ENCODE results near the gene CIBAR2.
A peak's percentile ranks its signal among the peaks of the same experiment; 100 is the strongest.

Gene CIBAR2

GRCh38 chr16:85112364-85112763 lies at the start of gene CIBAR2:
Gene CIBAR2, minus strand, starts transcription at chr16:85112472. Its CDS starts 120 bp downstream, at chr16:85112352.
- no peak within 1 kb of the TSS for H3K27ac ChIP-seq (ENCODE audit: low read length)
- H3K4me3 ChIP-seq (ENCODE audit: low read length) = no peak within 1 kb of the TSS
- H3K36me3 ChIP-seq (ENCODE audit: control insufficient read depth, low read depth, low read length) = no peaks in the 10 kb centered on the region
- H3K9me3 ChIP-seq (ENCODE audit: control insufficient read depth, low read depth, low read length) = no peaks in the 10 kb centered on the region
- no peaks in the 10 kb centered on the region for H3K27me3 ChIP-seq (ENCODE audit: control insufficient read depth, insufficient read depth, low read length)
- H3K4me1 ChIP-seq (ENCODE audit: control insufficient read depth, low read depth, low read length) = no peaks in the 10 kb centered on the region
- H3K9ac ChIP-seq (ENCODE audit: low read length) = no peak within 1 kb of the TSS

- Histone ChIP-seq H3K9ac (ENCODE audit: low read length) (no peak overlapping the region), H3K4me1 (ENCODE audit: control insufficient read depth, low read depth, low read length) (peaks cover 9% of the 10 kb centered on the region), H3K27ac (ENCODE audit: low read length) (no peak overlapping the region), H3K4me3 (ENCODE audit: low read length) (no peak overlapping the region), H3K27me3 (ENCODE audit: control insufficient read depth, insufficient read depth, low read length) (no peaks in the 10 kb centered on the region), H3K36me3 (ENCODE audit: control insufficient read depth, low read depth, low read length) (no peaks in the 10 kb centered on the region), H3K9me3 (ENCODE audit: control insufficient read depth, low read depth, low read length) (no peaks in the 10 kb centered on the region)
Measured at GRCh38 chr16:85159179-85159980, 47.1 kb upstream of the CIBAR2 start.

- Histone ChIP-seq H3K4me1 (ENCODE audit: control insufficient read depth, low read depth, low read length) (peaks cover 9% of the 10 kb centered on the region), H3K9me3 (ENCODE audit: control insufficient read depth, low read depth, low read length) (no peaks in the 10 kb centered on the region), H3K27ac (ENCODE audit: low read length) (no peak overlapping the region), H3K4me3 (ENCODE audit: low read length) (no peak overlapping the region), H3K36me3 (ENCODE audit: control insufficient read depth, low read depth, low read length) (no peaks in the 10 kb centered on the region), H3K9ac (ENCODE audit: low read length) (no peak overlapping the region), H3K27me3 (ENCODE audit: control insufficient read depth, insufficient read depth, low read length) (no peaks in the 10 kb centered on the region)
Measured at GRCh38 chr16:85158743-85159178, 46.5 kb upstream of the CIBAR2 start.

GRCh38 chr16:85157813-85158742 lies 45.8 kb upstream of the CIBAR2 start:
- Histone ChIP-seq H3K27ac (ENCODE audit: low read length) (no peak overlapping the region), H3K27me3 (ENCODE audit: control insufficient read depth, insufficient read depth, low read length) (no peaks in the 10 kb centered on the region), H3K9ac (ENCODE audit: low read length) (no peak overlapping the region), H3K9me3 (ENCODE audit: control insufficient read depth, low read depth, low read length) (no peaks in the 10 kb centered on the region), H3K4me1 (ENCODE audit: control insufficient read depth, low read depth, low read length) (peaks cover 9% of the 10 kb centered on the region), H3K36me3 (ENCODE audit: control insufficient read depth, low read depth, low read length) (no peaks in the 10 kb centered on the region), H3K4me3 (ENCODE audit: low read length) (peak overlapping the region; percentile 9)

- H3K36me3 ChIP-seq (ENCODE audit: control insufficient read depth, low read depth, low read length) = no peaks in the 10 kb centered on the region
- H3K9me3 ChIP-seq (ENCODE audit: control insufficient read depth, low read depth, low read length) = no peaks in the 10 kb centered on the region
- no peaks in the 10 kb centered on the region for H3K27me3 ChIP-seq (ENCODE audit: control insufficient read depth, insufficient read depth, low read length)
- H3K27ac ChIP-seq (ENCODE audit: low read length) = no peak overlapping the region
- H3K4me1 ChIP-seq (ENCODE audit: control insufficient read depth, low read depth, low read length) = peaks cover 9% of the 10 kb centered on the region
- H3K4me3 ChIP-seq (ENCODE audit: low read length) = no peak overlapping the region
- no peak overlapping the region for H3K9ac ChIP-seq (ENCODE audit: low read length)
Measured at GRCh38 chr16:85157372-85157771, 45.1 kb upstream of the CIBAR2 start.

- H3K27ac ChIP-seq (ENCODE audit: low read length) = no peak overlapping the region
- H3K4me3 ChIP-seq (ENCODE audit: low read length) = no peak overlapping the region
- H3K36me3 ChIP-seq (ENCODE audit: control insufficient read depth, low read depth, low read length) = no peaks in the 10 kb centered on the region
- no peaks in the 10 kb centered on the region for H3K9me3 ChIP-seq (ENCODE audit: control insufficient read depth, low read depth, low read length)
- H3K4me1 ChIP-seq (ENCODE audit: control insufficient read depth, low read depth, low read length) = peaks cover 9% of the 10 kb centered on the region
- no peaks in the 10 kb centered on the region for H3K27me3 ChIP-seq (ENCODE audit: control insufficient read depth, insufficient read depth, low read length)
- no peak overlapping the region for H3K9ac ChIP-seq (ENCODE audit: low read length)
Measured at GRCh38 chr16:85156869-85157268, 44.6 kb upstream of the CIBAR2 start.

- Histone ChIP-seq H3K9me3 (ENCODE audit: control insufficient read depth, low read depth, low read length) (no peaks in the 10 kb centered on the region), H3K36me3 (ENCODE audit: control insufficient read depth, low read depth, low read length) (no peaks in the 10 kb centered on the region), H3K4me1 (ENCODE audit: control insufficient read depth, low read depth, low read length) (peaks cover 9% of the 10 kb centered on the region), H3K9ac (ENCODE audit: low read length) (no peak overlapping the region), H3K27ac (ENCODE audit: low read length) (no peak overlapping the region), H3K27me3 (ENCODE audit: control insufficient read depth, insufficient read depth, low read length) (no peaks in the 10 kb centered on the region), H3K4me3 (ENCODE audit: low read length) (no peak overlapping the region)
Measured at GRCh38 chr16:85156440-85156839, 44.2 kb upstream of the CIBAR2 start.

GRCh38 chr16:85153656-85154091 lies 41.4 kb upstream of the CIBAR2 start:
- Histone ChIP-seq H3K27me3 (ENCODE audit: control insufficient read depth, insufficient read depth, low read length) (no peaks in the 10 kb centered on the region), H3K9ac (ENCODE audit: low read length) (no peak overlapping the region), H3K4me1 (ENCODE audit: control insufficient read depth, low read depth, low read length) (peaks cover 6% of the 10 kb centered on the region), H3K36me3 (ENCODE audit: control insufficient read depth, low read depth, low read length) (no peaks in the 10 kb centered on the region), H3K9me3 (ENCODE audit: control insufficient read depth, low read depth, low read length) (no peaks in the 10 kb centered on the region), H3K27ac (ENCODE audit: low read length) (no peak overlapping the region), H3K4me3 (ENCODE audit: low read length) (no peak overlapping the region)

GRCh38 chr16:85153046-85153445 lies 40.8 kb upstream of the CIBAR2 start:
- Histone ChIP-seq H3K4me3 (ENCODE audit: low read length) (no peak overlapping the region), H3K4me1 (ENCODE audit: control insufficient read depth, low read depth, low read length) (peaks cover 6% of the 10 kb centered on the region), H3K27me3 (ENCODE audit: control insufficient read depth, insufficient read depth, low read length) (no peaks in the 10 kb centered on the region), H3K9ac (ENCODE audit: low read length) (no peak overlapping the region), H3K27ac (ENCODE audit: low read length) (no peak overlapping the region), H3K9me3 (ENCODE audit: control insufficient read depth, low read depth, low read length) (no peaks in the 10 kb centered on the region), H3K36me3 (ENCODE audit: control insufficient read depth, low read depth, low read length) (no peaks in the 10 kb centered on the region)

GRCh38 chr16:85152414-85153030 lies 40.2 kb upstream of the CIBAR2 start:
- Histone ChIP-seq H3K4me3 (ENCODE audit: low read length) (no peak overlapping the region), H3K9me3 (ENCODE audit: control insufficient read depth, low read depth, low read length) (no peaks in the 10 kb centered on the region), H3K27me3 (ENCODE audit: control insufficient read depth, insufficient read depth, low read length) (no peaks in the 10 kb centered on the region), H3K36me3 (ENCODE audit: control insufficient read depth, low read depth, low read length) (no peaks in the 10 kb centered on the region), H3K27ac (ENCODE audit: low read length) (no peak overlapping the region), H3K9ac (ENCODE audit: low read length) (no peak overlapping the region), H3K4me1 (ENCODE audit: control insufficient read depth, low read depth, low read length) (peaks cover 2% of the 10 kb centered on the region)

All from iPS-18a (cell line).